ENCODE data around the gene GALNT17.

GRCh38 chr7:71595176-71595575 lies 463.2 kb downstream of the GALNT17 start:
- TF ChIP-seq CTCF (IDR thresholded peaks at IDR 0.05), result no peak
- no peak for TF ChIP-seq POLR2A (IDR thresholded peaks at IDR 0.05)
- no peak for TF ChIP-seq EP300 (IDR thresholded peaks at IDR 0.05)
